ENCODE measurements around the gene IGSF21.

Gene IGSF21

DNA sequence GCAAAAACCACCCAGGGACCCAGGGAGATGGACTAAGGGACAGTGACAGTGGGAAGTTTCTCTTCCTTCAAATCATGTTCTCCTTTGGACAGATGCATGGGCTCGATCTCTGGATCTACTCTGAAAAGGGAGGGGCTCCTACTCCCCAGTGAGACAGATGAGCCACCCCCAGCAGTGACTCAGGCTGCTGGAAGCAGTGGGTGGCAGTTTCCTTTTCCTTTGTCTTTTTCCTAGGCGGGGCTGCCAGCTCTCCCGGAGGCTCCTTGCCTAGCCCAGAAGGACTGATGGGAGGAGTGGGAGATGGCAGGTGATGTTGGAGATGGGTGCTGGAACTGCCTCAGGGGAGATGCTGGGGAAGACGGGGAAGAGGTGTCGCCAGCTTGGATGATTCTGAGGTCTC is 41.0 kb upstream of the IGSF21 start:
- DNase-seq (ENCODE audit: low read depth), result no peak
- H3K4me3 ChIP-seq (ENCODE audit: low read depth, low read length), result no peak overlapping the region
- TF ChIP-seq, protein P1, sequence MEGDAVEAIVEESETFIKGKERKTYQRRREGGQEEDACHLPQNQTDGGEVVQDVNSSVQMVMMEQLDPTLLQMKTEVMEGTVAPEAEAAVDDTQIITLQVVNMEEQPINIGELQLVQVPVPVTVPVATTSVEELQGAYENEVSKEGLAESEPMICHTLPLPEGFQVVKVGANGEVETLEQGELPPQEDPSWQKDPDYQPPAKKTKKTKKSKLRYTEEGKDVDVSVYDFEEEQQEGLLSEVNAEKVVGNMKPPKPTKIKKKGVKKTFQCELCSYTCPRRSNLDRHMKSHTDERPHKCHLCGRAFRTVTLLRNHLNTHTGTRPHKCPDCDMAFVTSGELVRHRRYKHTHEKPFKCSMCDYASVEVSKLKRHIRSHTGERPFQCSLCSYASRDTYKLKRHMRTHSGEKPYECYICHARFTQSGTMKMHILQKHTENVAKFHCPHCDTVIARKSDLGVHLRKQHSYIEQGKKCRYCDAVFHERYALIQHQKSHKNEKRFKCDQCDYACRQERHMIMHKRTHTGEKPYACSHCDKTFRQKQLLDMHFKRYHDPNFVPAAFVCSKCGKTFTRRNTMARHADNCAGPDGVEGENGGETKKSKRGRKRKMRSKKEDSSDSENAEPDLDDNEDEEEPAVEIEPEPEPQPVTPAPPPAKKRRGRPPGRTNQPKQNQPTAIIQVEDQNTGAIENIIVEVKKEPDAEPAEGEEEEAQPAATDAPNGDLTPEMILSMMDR (conservative IDR thresholded peaks at IDR 0.05; ENCODE audit: low read depth, low read length), result no peak

DNA sequence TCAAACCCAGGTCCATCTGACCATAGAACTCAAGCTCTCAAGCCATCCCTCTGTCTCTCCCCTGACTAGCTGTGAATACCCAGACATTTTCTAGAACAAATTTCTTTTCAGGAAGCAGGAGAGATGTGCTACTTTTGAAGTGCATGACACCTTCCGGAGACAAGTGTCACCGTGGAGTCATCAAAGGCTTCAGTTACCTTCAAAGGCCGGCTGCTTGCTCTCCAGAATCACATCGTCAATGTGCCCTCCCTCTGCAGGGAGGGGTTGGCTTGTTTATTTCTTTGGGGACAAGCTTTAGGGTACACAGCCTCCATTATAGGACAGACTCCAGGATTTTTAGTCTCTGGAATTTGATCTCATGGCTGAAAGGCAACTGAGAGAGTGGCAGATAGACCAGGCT is 37.7 kb upstream of the IGSF21 start:
- no peak overlapping the region for H3K4me3 ChIP-seq (ENCODE audit: low read depth, low read length)
- TF ChIP-seq, protein P1 (conservative IDR thresholded peaks at IDR 0.05; ENCODE audit: low read depth, low read length), result no peak
- no peak for DNase-seq (ENCODE audit: low read depth)

DNA sequence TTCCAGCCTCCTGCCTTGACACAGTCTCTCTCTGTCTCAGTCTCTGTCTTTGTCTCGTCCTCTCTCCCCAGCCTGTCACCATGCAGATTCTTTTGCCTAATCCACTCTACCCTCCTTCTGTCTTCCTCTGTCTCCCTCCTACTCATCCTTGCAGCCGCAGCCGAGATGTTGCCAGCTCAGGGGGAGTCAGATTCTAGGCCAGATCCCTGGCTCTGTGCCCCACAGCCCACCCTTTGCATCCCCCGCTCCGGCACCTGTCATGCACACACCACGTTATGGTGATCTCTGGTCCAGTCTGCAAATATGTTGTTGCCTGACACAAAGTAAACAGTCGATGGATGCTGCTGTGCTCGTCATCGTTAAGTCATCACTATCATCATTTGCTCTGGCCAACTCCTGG is 35.5 kb upstream of the IGSF21 start:
- TF ChIP-seq, protein P1 (conservative IDR thresholded peaks at IDR 0.05; ENCODE audit: low read depth, low read length), result no peak
- no peak for DNase-seq (ENCODE audit: low read depth)
- H3K4me3 ChIP-seq (ENCODE audit: low read depth, low read length), result no peak overlapping the region

DNA sequence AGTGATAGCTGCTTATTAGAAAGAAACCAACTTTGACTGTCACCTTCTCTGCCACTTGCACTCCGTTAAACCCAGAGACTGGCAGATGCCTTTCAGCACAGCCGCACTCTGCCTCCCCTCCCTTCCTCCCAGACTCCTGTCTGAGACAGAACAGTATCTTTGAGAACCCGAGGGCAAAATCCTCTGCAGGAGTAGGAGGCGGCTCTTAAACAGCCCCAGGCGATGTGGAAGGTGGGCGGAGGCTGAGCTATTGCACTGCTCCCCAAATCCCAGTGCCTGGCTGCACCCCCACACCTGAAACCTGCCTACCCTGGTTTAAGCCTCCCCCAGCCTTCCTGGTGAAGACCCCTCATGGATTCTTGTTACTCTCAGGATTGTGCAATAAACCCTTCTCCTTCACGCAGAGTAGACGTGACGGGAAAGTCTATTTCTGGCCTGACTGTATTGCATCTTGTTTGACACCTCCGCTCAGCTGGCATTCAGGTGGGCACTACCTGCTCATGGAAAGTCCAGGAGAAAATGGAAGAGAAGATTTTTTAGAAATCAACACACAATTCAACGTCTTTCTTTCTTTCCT is 34.4 kb upstream of the IGSF21 start:
- DNase-seq (ENCODE audit: low read depth), result no peak
- no peak overlapping the region for H3K4me3 ChIP-seq (ENCODE audit: low read depth, low read length)
- TF ChIP-seq, protein P1 (conservative IDR thresholded peaks at IDR 0.05; ENCODE audit: low read depth, low read length), result no peak

DNA sequence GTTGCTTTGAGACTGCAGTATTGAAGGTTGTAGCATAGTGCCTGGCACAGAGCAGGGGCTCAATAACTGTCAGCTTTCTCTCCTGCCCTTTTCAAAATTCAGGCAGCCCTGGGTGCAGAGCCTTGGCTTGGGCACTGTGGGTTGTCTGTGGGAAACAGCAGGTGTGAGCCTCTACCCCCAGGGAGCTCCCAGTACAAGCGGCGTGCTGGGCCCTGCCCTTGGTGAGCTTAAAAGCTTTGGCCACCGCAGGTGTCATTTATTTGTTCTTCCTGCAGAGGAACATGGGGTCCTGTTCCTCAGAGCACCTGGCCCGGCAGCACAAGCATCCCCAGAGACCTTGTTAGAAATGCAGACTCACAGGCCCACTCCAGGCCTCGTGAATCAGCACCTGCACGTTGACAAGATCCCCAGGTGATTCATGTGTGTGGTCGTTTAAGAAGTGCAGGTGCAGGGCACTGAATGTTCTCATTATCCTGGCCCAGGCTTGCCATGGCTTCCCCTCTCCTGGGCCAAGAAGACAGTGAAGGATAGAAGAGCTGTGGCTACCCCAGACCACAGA is 29.9 kb upstream of the IGSF21 start:
- H3K4me3 ChIP-seq (ENCODE audit: low read depth, low read length), result no peak overlapping the region
- no peak for DNase-seq (ENCODE audit: low read depth)
- TF ChIP-seq, protein P1 (conservative IDR thresholded peaks at IDR 0.05; ENCODE audit: low read depth, low read length), result no peak

DNA sequence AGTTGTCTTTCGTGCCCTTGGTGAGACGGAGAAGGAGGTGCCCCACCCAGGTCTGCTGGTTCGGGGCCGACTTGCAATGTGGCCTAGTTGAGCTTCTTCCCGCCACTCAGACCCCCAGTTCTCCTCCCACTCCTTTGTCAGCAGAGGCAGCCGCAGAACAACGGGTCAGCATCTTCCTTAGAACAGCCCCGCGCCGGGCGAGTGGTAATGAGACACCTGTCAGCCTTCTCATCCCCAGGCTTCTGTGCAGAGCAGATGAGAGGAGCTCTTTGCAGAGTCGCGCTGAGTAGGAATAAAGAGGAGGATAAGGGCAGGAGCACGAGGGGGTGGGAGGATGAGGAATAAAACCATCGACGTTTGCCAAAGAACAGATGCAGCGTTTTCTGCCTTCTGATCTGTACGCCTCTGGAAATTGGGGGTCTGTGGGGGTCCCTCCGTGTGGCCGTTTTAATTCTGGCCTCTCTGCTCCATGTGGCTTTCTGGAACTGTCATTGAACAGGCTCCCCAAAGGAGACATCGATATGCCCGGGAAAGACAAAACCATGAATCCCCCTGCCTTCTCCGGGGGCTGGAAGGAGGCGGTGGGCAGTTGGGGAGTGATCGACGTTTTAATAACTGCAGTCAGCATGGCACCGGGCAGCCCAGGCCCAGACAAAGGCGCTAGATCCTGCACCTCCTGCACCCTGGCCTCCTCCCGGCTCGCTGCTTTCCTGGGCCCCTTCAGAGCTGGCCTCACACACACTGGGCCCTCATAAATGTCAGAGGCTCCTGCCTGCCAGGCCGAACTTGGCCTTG is 27.5 kb upstream of the IGSF21 start:
- TF ChIP-seq, protein P1 (conservative IDR thresholded peaks at IDR 0.05; ENCODE audit: low read depth, low read length), result no peak
- no peak overlapping the region for H3K4me3 ChIP-seq (ENCODE audit: low read depth, low read length)
- no peak for DNase-seq (ENCODE audit: low read depth)

All from choroid plexus epithelial cell (primary cell).